HEK293 (cell line): ENCODE data around the gene PROX2.

Experiments
- CTCF ChIA-PET: fragments of 350-600 bp; formaldehyde crosslinking; extraction: SDS; loops from one replicate; lab custom pipeline; 2021; ENCODE audit warnings: antibody characterized with exemption; lab: Yijun Ruan, JAX
- POLR2A ChIA-PET: fragments of 300-600 bp; formaldehyde crosslinking; extraction: SDS; loops from one replicate; lab custom pipeline; 2020; ENCODE audit warnings: antibody characterized with exemption, inconsistent platforms; lab: Yijun Ruan, JAX
- H3K27ac ChIP-seq: fragments of 200-500 bp; sonication (Bioruptor generic); 2 replicates; pipeline ENCODE4 v1.5.1; 2014; ENCODE audit warnings: low read depth, low read length, control low read depth, inconsistent platforms; ENCODE audit errors: extremely low read depth
- H3K36me3 ChIP-seq, 2 experiments: fragments of 200-500 bp in 1 of 2; sonication (Bioruptor generic) in 1 of 2; 1 replicate in 1 of 2; 2 replicates in 1 of 2; pipeline ENCODE4 v1.5.1; 2014 to 2017; ENCODE audit warnings: inconsistent platforms in 2 of 2, low read length in 2 of 2; ENCODE audit not compliant: control insufficient read depth in 2 of 2, insufficient read depth in 1 of 2
- H3K4me1 ChIP-seq: fragments of 200-500 bp; sonication (Bioruptor generic); 2 replicates; pipeline ENCODE4 v1.5.1; 2014; ENCODE audit warnings: mild to moderate bottlenecking, low read length, inconsistent platforms; ENCODE audit not compliant: control insufficient read depth, insufficient read depth
- H3K4me3 ChIP-seq: 2 replicates; pipeline ENCODE4 v1.5.1; 2011; ENCODE audit warnings: low read depth, mild to moderate bottlenecking, control low read depth, low read length, moderate library complexity
- H3K9me3 ChIP-seq: fragments of 200-500 bp; sonication (Bioruptor generic); 2 replicates; pipeline ENCODE4 v1.5.1; 2014; ENCODE audit warnings: low read depth, low read length, inconsistent platforms; ENCODE audit not compliant: control insufficient read depth, insufficient read depth
- ATF2 ChIP-seq: fragments of 450-650 bp; formaldehyde crosslinking; IDR thresholded peaks from 2 replicates; pipeline ENCODE4 v1.5.1; 2016; ENCODE audit warnings: missing biosample characterization, missing genetic modification characterization, low read depth
- HOXD13 ChIP-seq: sonication (generic); formaldehyde crosslinking; IDR thresholded peaks from 2 replicates; pipeline ENCODE4 v1.8.0; 2022; ENCODE audit warnings: missing genetic modification reagents, borderline replicate concordance
- KLF9 ChIP-seq: fragments of 450-650 bp; formaldehyde crosslinking; IDR thresholded peaks from 2 replicates; pipeline ENCODE4 v1.5.1; 2016; ENCODE audit warnings: missing biosample characterization, missing genetic modification characterization, low read depth
- MEIS1 ChIP-seq: sonication (generic); formaldehyde crosslinking; IDR thresholded peaks from 2 replicates; pipeline ENCODE4 v1.8.1; 2022; ENCODE audit warnings: missing genetic modification reagents, mild to moderate bottlenecking, borderline replicate concordance
- OSR2 ChIP-seq: fragments of 450-650 bp; formaldehyde crosslinking; IDR thresholded peaks from 2 replicates; pipeline ENCODE4 v1.5.1; 2016; ENCODE audit warnings: missing biosample characterization, missing genetic modification characterization
- PATZ1 ChIP-seq: fragments of 450-650 bp; formaldehyde crosslinking; IDR thresholded peaks from 2 replicates; pipeline ENCODE4 v1.5.1; 2016; ENCODE audit warnings: missing biosample characterization, missing genetic modification characterization
- PRDM1 ChIP-seq: fragments of 450-650 bp; formaldehyde crosslinking; IDR thresholded peaks from 2 replicates; pipeline ENCODE4; 2016; ENCODE audit warnings: missing biosample characterization, missing genetic modification characterization
- PRDM4 ChIP-seq: fragments of 450-650 bp; formaldehyde crosslinking; IDR thresholded peaks from 2 replicates; pipeline ENCODE4 v1.5.1; 2017; ENCODE audit warnings: missing biosample characterization, missing genetic modification characterization
- REPIN1 ChIP-seq: fragments of 450-650 bp; formaldehyde crosslinking; IDR thresholded peaks from 2 replicates; pipeline ENCODE4 v1.5.1; 2017; ENCODE audit warnings: missing biosample characterization, missing genetic modification characterization, low read depth
- SCRT2 ChIP-seq: fragments of 450-650 bp; formaldehyde crosslinking; IDR thresholded peaks from 2 replicates; pipeline ENCODE4 v1.5.1; 2016; ENCODE audit warnings: missing biosample characterization, missing genetic modification characterization
- ZNF132 ChIP-seq: fragments of 450-650 bp; formaldehyde crosslinking; IDR thresholded peaks from 2 replicates; pipeline ENCODE4 v1.5.1; 2017; ENCODE audit warnings: missing biosample characterization, missing genetic modification characterization, borderline replicate concordance
- ZNF146 ChIP-seq: fragments of 450-650 bp; formaldehyde crosslinking; IDR thresholded peaks from 2 replicates; pipeline ENCODE4 v1.5.1; 2016; ENCODE audit warnings: missing biosample characterization, missing genetic modification characterization
- ZNF174 ChIP-seq: fragments of 450-650 bp; formaldehyde crosslinking; IDR thresholded peaks from 2 replicates; pipeline ENCODE4 v1.5.0; 2017; ENCODE audit warnings: missing biosample characterization, mild to moderate bottlenecking, missing genetic modification characterization
- ZNF175 ChIP-seq: fragments of 450-650 bp; formaldehyde crosslinking; IDR thresholded peaks from 2 replicates; pipeline ENCODE4 v1.5.1; 2016; ENCODE audit warnings: missing biosample characterization, missing genetic modification characterization
- ZNF19 ChIP-seq: fragments of 450-650 bp; formaldehyde crosslinking; IDR thresholded peaks from 2 replicates; pipeline ENCODE4; 2016; ENCODE audit warnings: missing biosample characterization, missing genetic modification characterization, low read depth
- ZNF202 ChIP-seq: fragments of 450-650 bp; formaldehyde crosslinking; IDR thresholded peaks from 2 replicates; pipeline ENCODE4 v1.5.1; 2016; ENCODE audit warnings: missing biosample characterization, missing genetic modification characterization, borderline replicate concordance
- ZNF211 ChIP-seq: fragments of 450-650 bp; formaldehyde crosslinking; IDR thresholded peaks from 2 replicates; pipeline ENCODE4 v1.5.1; 2016; ENCODE audit warnings: low read depth, missing biosample characterization, missing genetic modification characterization
- ZNF239 ChIP-seq: fragments of 450-650 bp; formaldehyde crosslinking; IDR thresholded peaks from 2 replicates; pipeline ENCODE4 v1.5.1; 2016; ENCODE audit warnings: missing biosample characterization, missing genetic modification characterization
- ZNF24 ChIP-seq: fragments of 450-650 bp; formaldehyde crosslinking; IDR thresholded peaks from 2 replicates; pipeline ENCODE4 v1.5.1; 2016; ENCODE audit warnings: missing biosample characterization, missing genetic modification characterization
- ZNF292 ChIP-seq: fragments of 450-650 bp; formaldehyde crosslinking; IDR thresholded peaks from 2 replicates; pipeline ENCODE4 v1.5.1; 2016; ENCODE audit warnings: low read depth, missing biosample characterization, missing genetic modification characterization, borderline replicate concordance
- ZNF311 ChIP-seq: fragments of 450-650 bp; formaldehyde crosslinking; IDR thresholded peaks from 2 replicates; pipeline ENCODE4 v1.5.1; 2017; ENCODE audit warnings: missing biosample characterization, missing genetic modification characterization, borderline replicate concordance
- ZNF341 ChIP-seq: fragments of 450-650 bp; formaldehyde crosslinking; IDR thresholded peaks from 2 replicates; pipeline ENCODE4; 2016; ENCODE audit warnings: low read depth, missing biosample characterization, missing genetic modification characterization
- ZNF48 ChIP-seq: fragments of 450-650 bp; formaldehyde crosslinking; IDR thresholded peaks from 2 replicates; pipeline ENCODE4 v1.5.1; 2016; ENCODE audit warnings: missing biosample characterization, missing genetic modification characterization
- ZNF501 ChIP-seq: fragments of 450-650 bp; formaldehyde crosslinking; IDR thresholded peaks from 2 replicates; pipeline ENCODE4 v1.5.1; 2016; ENCODE audit warnings: missing biosample characterization, missing genetic modification characterization
- ZNF645 ChIP-seq: fragments of 450-650 bp; formaldehyde crosslinking; IDR thresholded peaks from 2 replicates; pipeline ENCODE4; 2016; ENCODE audit warnings: missing biosample characterization, missing genetic modification characterization
- ZNF654 ChIP-seq: fragments of 450-650 bp; formaldehyde crosslinking; IDR thresholded peaks from 2 replicates; pipeline ENCODE4 v1.5.1; 2016; ENCODE audit warnings: low read depth, missing biosample characterization, missing genetic modification characterization
- ZNF670 ChIP-seq: fragments of 450-650 bp; formaldehyde crosslinking; IDR thresholded peaks from 2 replicates; pipeline ENCODE4 v1.5.1; 2016; ENCODE audit warnings: missing biosample characterization, missing genetic modification characterization, low read depth
- ZNF768 ChIP-seq: fragments of 450-650 bp; formaldehyde crosslinking; IDR thresholded peaks from 2 replicates; pipeline ENCODE4 v1.5.1; 2018; ENCODE audit warnings: missing biosample characterization, mild to moderate bottlenecking, missing genetic modification characterization
- ZNF777 ChIP-seq: fragments of 450-650 bp; formaldehyde crosslinking; IDR thresholded peaks from 2 replicates; pipeline ENCODE4 v1.5.1; 2017; ENCODE audit warnings: missing biosample characterization, missing genetic modification characterization, borderline replicate concordance

PROX2 gene

GRCh38 chr14:74853581-74853980 lies 22.4 kb downstream of the PROX2 start (continued):
- TF ChIP-seq PATZ1 (tag by site-specific recombination), result no peak
- no peak for TF ChIP-seq ZNF175
- TF ChIP-seq ZNF645 (tag by site-specific recombination), result no peak
- no peak for TF ChIP-seq REPIN1 (tag by site-specific recombination)
- TF ChIP-seq ZNF202 (tag by site-specific recombination), result no peak
- TF ChIP-seq ZNF24 (tag by site-specific recombination), result no peak
- no peak for TF ChIP-seq OSR2
- TF ChIP-seq, all 188 proteins: peak for 0

- ChIA-PET POLR2A (no interaction called here), CTCF (interaction anchor here (0.7 to 8.8 kb wide), 3 partner anchors 8 to 190 kb away, joined by 3 to 73 read pairs (median 7); no protein-coding TSS in a partner anchor)
- Histone ChIP-seq H3K4me3 (no peak overlapping the region), H3K36me3 (peaks cover 0 to 6% of the 10 kb centered on the region in 2 experiments; a peak in 1 of 3 replicates), H3K9me3 (no peaks in the 10 kb centered on the region), H3K27ac (no peak overlapping the region), H3K4me1 (no peaks in the 10 kb centered on the region)
- TF ChIP-seq KLF9 (tag by site-specific recombination) (no peak), ZNF311 (no peak), ZNF146 (tag by site-specific recombination) (no peak), PRDM4 (no peak), SCRT2 (tag by site-specific recombination) (no peak), ZNF211 (tag by site-specific recombination) (no peak), ZNF341 (tag by site-specific recombination) (no peak), ATF2 (no peak), ZNF654 (tag by site-specific recombination) (no peak)
These were observed 22.9 kb downstream of the PROX2 start for GRCh38 chr14:74852922-74853530.

GRCh38 chr14:74848768-74849167 lies 27.2 kb downstream of the PROX2 start:
- no peaks in the 10 kb centered on the region for H3K9me3 ChIP-seq
- H3K4me3 ChIP-seq, result no peak overlapping the region
- TF ChIP-seq ZNF768 (tag by site-specific recombination) (no peak), MEIS1 (CRISPR knock-in tag) (no peak), ZNF48 (tag by site-specific recombination) (no peak), ZNF777 (tag by site-specific recombination) (no peak), ZNF670 (tag by site-specific recombination) (no peak), ZNF174 (tag by site-specific recombination) (no peak), ZNF239 (tag by site-specific recombination) (no peak), ZNF501 (tag by site-specific recombination) (no peak), ZNF292 (tag by site-specific recombination) (no peak), SCRT2 (tag by site-specific recombination) (no peak), HOXD13 (CRISPR knock-in tag) (no peak), PRDM1 (tag by site-specific recombination) (no peak), ZNF19 (tag by site-specific recombination) (no peak), ZNF24 (tag by site-specific recombination) (no peak), ZNF132 (tag by site-specific recombination) (no peak)
- CTCF ChIA-PET, result interaction anchor here (0.6 to 8.8 kb wide), 2 partner anchors 12 to 31 kb away, joined by 5 to 73 read pairs; no protein-coding TSS in a partner anchor
- H3K27ac ChIP-seq, result no peak overlapping the region
- no peaks in the 10 kb centered on the region for H3K36me3 ChIP-seq
- H3K4me1 ChIP-seq, result no peaks in the 10 kb centered on the region
- POLR2A ChIA-PET, result no interaction called here
